Measurements from ENCODE around the gene TMEM256.

Gene TMEM256

GRCh38 chr17:7428557-7428956 is 24.7 kb upstream of the TMEM256 start, which contains the start of gene SPEM3:
TSS of gene SPEM3 (plus strand) at chr17:7428857. CDS start at chr17:7428903, 46 bp downstream.
- no peak for DNase-seq

- no peak for DNase-seq
Observed at GRCh38 chr17:7427549-7427948, 23.7 kb upstream of the TMEM256 start.

GRCh38 chr17:7426896-7427489 is 23.1 kb upstream of the TMEM256 start:
- DNase-seq, result no peak

GRCh38 chr17:7426203-7426863 is 22.4 kb upstream of the TMEM256 start:
- DNase-seq, result no peak

GRCh38 chr17:7425756-7426155 is 21.9 kb upstream of the TMEM256 start:
- no peak for DNase-seq

GRCh38 chr17:7425316-7425715 is 21.4 kb upstream of the TMEM256 start, which contains the start of gene SPEM2:
TSS of gene SPEM2 (plus strand) at chr17:7425616. CDS start at chr17:7425689, 73 bp downstream.
- DNase-seq, result no peak

GRCh38 chr17:7423679-7424078 is 19.8 kb upstream of the TMEM256 start:
- DNase-seq, result no peak

GRCh38 chr17:7421186-7421585 is 17.3 kb upstream of the TMEM256 start:
- DNase-seq, result no peak

GRCh38 chr17:7419819-7420610 is 16.1 kb upstream of the TMEM256 start, which contains the start of gene SPEM1:
TSS of gene SPEM1 (plus strand) at chr17:7420324. CDS start at chr17:7420385, 61 bp downstream.
- DNase-seq, result no peak

GRCh38 chr17:7418472-7419152 is 14.7 kb upstream of the TMEM256 start:
- no peak for DNase-seq

GRCh38 chr17:7417056-7417655 is 13.3 kb upstream of the TMEM256 start:
- DNase-seq, result no peak

- no peak for DNase-seq
Observed at GRCh38 chr17:7416323-7416722, 12.4 kb upstream of the TMEM256 start.

- DNase-seq, result no peak
Observed at GRCh38 chr17:7415784-7416183, 11.9 kb upstream of the TMEM256 start.

GRCh38 chr17:7414837-7415236 is 10.9 kb upstream of the TMEM256 start:
- no peak for DNase-seq

GRCh38 chr17:7413346-7413985 is 9.6 kb upstream of the TMEM256 start:
- no peak for DNase-seq

- DNase-seq, result no peak
Observed at GRCh38 chr17:7411427-7411750, 7.5 kb upstream of the TMEM256 start.

- DNase-seq, result no peak
Observed at GRCh38 chr17:7410634-7411426, 6.9 kb upstream of the TMEM256 start.

GRCh38 chr17:7409716-7410115 is 5.8 kb upstream of the TMEM256 start:
- DNase-seq, result no peak

- DNase-seq, result no peak
Observed at GRCh38 chr17:7408863-7409262, 5.0 kb upstream of the TMEM256 start.

- no peak for DNase-seq
Observed at GRCh38 chr17:7408252-7408727, 4.4 kb upstream of the TMEM256 start.
